ENCODE results near the gene PDYN.

GRCh38 chr20:2005831-2006426 lies 12.1 kb upstream of the PDYN start:
- TF ChIP-seq NFRKB (IDR thresholded peaks at IDR 0.05) (no peak), CTBP1 (IDR thresholded peaks at IDR 0.05; ENCODE audit: borderline replicate concordance) (no peak), FOXK2 (IDR thresholded peaks at IDR 0.05) (no peak), PKNOX1 (IDR thresholded peaks at IDR 0.05) (no peak), TARDBP (IDR thresholded peaks at IDR 0.05) (no peak), BHLHE40 (IDR thresholded peaks at IDR 0.05; ENCODE audit: borderline replicate concordance) (no peak), ARNT (IDR thresholded peaks at IDR 0.05) (no peak), ZNF384 (IDR thresholded peaks at IDR 0.05) (no peak), SUZ12 (IDR thresholded peaks at IDR 0.05) (no peak), SP1 (IDR thresholded peaks at IDR 0.05) (no peak), ELF4 (IDR thresholded peaks at IDR 0.05) (no peak)

Data from HEK293T (cell line).